Measurements from ENCODE around the gene DPP3. TPM values are rescaled to one million over a fixed set of nuclear protein-coding genes. Genes with fewer than 3 reads are reported as not detected.

DPP3 gene
- total and polyA plus RNA-seq, 4 donors: 10.9 to 41.0 (median 27.3) TPM

DNA sequence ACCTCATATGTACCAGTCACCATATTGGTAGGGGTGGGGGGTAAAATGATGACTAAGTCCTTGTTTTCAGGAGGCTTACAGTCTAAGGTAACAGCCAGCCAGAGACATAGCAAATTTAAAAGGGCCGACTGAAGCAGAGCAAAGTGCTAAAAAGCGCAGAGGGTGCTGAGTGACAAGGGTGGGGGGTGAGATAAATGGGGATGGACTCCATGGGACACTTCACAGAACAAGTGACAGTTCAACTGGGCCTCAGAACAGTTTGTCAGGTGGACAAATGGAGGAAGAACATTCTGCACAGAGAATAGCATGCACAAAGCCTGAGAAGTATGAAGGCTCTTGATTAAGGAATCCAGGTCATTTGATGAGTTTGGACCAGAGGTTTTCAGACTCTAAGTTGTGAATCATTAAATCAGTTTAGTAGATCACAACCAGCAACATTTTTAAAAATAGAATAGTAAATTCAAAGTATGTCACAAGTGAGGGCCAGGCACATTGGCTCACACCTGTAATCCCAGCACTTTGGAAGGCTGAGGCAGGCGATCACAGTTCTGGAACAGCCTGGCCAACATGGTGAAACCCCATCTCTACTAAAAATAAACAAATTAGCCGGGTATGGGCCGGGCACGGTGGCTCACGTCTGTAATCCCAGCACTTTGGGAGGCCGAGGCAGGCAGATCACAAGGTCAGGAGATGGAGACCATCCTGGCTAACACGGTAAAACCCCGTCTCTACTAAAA lies 44.2 kb downstream of the DPP3 start (continued):
- TF ChIP-seq, protein P1, sequence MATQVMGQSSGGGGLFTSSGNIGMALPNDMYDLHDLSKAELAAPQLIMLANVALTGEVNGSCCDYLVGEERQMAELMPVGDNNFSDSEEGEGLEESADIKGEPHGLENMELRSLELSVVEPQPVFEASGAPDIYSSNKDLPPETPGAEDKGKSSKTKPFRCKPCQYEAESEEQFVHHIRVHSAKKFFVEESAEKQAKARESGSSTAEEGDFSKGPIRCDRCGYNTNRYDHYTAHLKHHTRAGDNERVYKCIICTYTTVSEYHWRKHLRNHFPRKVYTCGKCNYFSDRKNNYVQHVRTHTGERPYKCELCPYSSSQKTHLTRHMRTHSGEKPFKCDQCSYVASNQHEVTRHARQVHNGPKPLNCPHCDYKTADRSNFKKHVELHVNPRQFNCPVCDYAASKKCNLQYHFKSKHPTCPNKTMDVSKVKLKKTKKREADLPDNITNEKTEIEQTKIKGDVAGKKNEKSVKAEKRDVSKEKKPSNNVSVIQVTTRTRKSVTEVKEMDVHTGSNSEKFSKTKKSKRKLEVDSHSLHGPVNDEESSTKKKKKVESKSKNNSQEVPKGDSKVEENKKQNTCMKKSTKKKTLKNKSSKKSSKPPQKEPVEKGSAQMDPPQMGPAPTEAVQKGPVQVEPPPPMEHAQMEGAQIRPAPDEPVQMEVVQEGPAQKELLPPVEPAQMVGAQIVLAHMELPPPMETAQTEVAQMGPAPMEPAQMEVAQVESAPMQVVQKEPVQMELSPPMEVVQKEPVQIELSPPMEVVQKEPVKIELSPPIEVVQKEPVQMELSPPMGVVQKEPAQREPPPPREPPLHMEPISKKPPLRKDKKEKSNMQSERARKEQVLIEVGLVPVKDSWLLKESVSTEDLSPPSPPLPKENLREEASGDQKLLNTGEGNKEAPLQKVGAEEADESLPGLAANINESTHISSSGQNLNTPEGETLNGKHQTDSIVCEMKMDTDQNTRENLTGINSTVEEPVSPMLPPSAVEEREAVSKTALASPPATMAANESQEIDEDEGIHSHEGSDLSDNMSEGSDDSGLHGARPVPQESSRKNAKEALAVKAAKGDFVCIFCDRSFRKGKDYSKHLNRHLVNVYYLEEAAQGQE (IDR thresholded peaks at IDR 0.05): no peak
- TF ChIP-seq HNF4A (conservative IDR thresholded peaks at IDR 0.05): no peak

DNA sequence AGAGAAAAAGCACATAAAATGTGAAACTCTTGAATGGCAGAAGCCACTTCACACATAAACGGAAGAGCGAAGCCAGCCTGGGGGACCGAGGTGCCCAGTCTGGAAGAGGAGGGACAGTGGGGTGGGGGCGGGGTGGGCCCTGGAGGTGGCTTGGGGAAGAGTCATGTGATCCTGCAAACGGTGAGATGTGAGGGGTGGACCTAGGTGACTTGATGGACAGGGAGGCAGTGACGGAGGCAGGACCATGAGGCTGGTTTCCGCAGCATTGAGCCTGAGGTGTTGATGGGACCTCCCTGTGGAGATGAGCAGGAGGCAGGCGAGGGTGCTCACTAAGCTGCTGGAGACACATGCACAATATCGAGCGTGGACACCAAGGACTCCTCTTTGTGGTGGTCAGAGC lies 48.8 kb downstream of the DPP3 start:
- Histone ChIP-seq H3K4me3 (ENCODE audit: low read depth in 1 of 3, low read length in 3 of 3) (no peak overlapping the region), H3K27ac (ENCODE audit: low read depth in 1 of 2, low read length in 2 of 2) (no peak overlapping the region), H3K36me3 (ENCODE audit: control insufficient read depth in 4 of 4, insufficient read depth in 3 of 4, low read depth in 1 of 4, low read length in 3 of 4) (peaks cover 0 to 15% (median 0%) of the 10 kb centered on the region in 4 donors), H3K4me1 (ENCODE audit: control insufficient read depth in 4 of 4, insufficient read depth in 4 of 4, low read length in 3 of 4) (no peaks in the 10 kb centered on the region), H3K9ac (ENCODE audit: low read depth in 1 of 2, low read length in 2 of 2) (no peak overlapping the region), H3K9me3 (ENCODE audit: control insufficient read depth in 4 of 4, low read length in 3 of 4) (no peaks in the 10 kb centered on the region), H3K27me3 (ENCODE audit: control insufficient read depth in 4 of 4, insufficient read depth in 4 of 4, low read length in 3 of 4) (no peaks in the 10 kb centered on the region)
- TF ChIP-seq HNF4A (conservative IDR thresholded peaks at IDR 0.05): no peak
- TF ChIP-seq HNF4G (IDR thresholded peaks at IDR 0.05): no peak
- no peak for TF ChIP-seq GABPA (IDR thresholded peaks at IDR 0.05 in 1 of 2, conservative IDR thresholded peaks at IDR 0.05 in 1 of 2)
- TF ChIP-seq, protein P2, sequence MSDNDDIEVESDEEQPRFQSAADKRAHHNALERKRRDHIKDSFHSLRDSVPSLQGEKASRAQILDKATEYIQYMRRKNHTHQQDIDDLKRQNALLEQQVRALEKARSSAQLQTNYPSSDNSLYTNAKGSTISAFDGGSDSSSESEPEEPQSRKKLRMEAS (IDR thresholded peaks at IDR 0.05): no peak
- TF ChIP-seq RAD21 (IDR thresholded peaks at IDR 0.05): no peak
- TF ChIP-seq, protein P3, sequence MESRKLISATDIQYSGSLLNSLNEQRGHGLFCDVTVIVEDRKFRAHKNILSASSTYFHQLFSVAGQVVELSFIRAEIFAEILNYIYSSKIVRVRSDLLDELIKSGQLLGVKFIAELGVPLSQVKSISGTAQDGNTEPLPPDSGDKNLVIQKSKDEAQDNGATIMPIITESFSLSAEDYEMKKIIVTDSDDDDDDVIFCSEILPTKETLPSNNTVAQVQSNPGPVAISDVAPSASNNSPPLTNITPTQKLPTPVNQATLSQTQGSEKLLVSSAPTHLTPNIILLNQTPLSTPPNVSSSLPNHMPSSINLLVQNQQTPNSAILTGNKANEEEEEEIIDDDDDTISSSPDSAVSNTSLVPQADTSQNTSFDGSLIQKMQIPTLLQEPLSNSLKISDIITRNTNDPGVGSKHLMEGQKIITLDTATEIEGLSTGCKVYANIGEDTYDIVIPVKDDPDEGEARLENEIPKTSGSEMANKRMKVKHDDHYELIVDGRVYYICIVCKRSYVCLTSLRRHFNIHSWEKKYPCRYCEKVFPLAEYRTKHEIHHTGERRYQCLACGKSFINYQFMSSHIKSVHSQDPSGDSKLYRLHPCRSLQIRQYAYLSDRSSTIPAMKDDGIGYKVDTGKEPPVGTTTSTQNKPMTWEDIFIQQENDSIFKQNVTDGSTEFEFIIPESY (IDR thresholded peaks at IDR 0.05): no peak
- TF ChIP-seq, protein P4, sequence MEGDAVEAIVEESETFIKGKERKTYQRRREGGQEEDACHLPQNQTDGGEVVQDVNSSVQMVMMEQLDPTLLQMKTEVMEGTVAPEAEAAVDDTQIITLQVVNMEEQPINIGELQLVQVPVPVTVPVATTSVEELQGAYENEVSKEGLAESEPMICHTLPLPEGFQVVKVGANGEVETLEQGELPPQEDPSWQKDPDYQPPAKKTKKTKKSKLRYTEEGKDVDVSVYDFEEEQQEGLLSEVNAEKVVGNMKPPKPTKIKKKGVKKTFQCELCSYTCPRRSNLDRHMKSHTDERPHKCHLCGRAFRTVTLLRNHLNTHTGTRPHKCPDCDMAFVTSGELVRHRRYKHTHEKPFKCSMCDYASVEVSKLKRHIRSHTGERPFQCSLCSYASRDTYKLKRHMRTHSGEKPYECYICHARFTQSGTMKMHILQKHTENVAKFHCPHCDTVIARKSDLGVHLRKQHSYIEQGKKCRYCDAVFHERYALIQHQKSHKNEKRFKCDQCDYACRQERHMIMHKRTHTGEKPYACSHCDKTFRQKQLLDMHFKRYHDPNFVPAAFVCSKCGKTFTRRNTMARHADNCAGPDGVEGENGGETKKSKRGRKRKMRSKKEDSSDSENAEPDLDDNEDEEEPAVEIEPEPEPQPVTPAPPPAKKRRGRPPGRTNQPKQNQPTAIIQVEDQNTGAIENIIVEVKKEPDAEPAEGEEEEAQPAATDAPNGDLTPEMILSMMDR (IDR thresholded peaks at IDR 0.05; ENCODE audit: low read depth, low read length, missing input control): no peak
- TF ChIP-seq NR2F2 (IDR thresholded peaks at IDR 0.05): no peak
- TF ChIP-seq TAF1 (conservative IDR thresholded peaks at IDR 0.05): no peak
- TF ChIP-seq EGR1 (IDR thresholded peaks at IDR 0.05; ENCODE audit: low read depth in 2 of 2): no peak
- no peak for DNase-seq (ENCODE audit: low spot score)
- WGBS: 85% methylated on average over 10 of the region's 10 CpGs

DNA sequence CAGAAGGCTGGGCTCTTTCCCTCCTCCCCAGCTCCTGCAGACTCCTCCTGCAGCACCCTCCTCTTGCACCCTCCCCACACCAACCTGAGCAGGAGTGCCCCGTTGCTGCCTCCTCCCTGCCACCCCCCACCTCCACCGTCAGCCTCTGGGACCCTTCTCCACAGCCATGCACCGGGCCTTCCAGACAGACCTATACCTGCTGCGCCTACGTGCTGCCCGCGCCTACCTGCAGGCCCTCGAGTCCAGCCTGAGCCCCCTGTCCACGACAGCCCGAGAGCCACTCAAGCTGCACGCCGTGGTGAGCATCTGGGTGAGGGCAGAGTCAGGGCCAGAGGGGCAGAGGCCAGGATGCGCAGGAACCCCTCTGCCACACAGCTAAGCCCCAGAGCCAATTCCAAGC lies 49.4 kb downstream of the DPP3 start:
- Histone ChIP-seq H3K36me3 (ENCODE audit: control insufficient read depth in 4 of 4, insufficient read depth in 3 of 4, low read depth in 1 of 4, low read length in 3 of 4) (peaks cover 0 to 15% (median 0%) of the 10 kb centered on the region in 4 donors), H3K9me3 (ENCODE audit: control insufficient read depth in 4 of 4, low read length in 3 of 4) (no peaks in the 10 kb centered on the region), H3K4me3 (ENCODE audit: low read depth in 1 of 3, low read length in 3 of 3) (no peak overlapping the region), H3K4me1 (ENCODE audit: control insufficient read depth in 4 of 4, insufficient read depth in 4 of 4, low read length in 3 of 4) (no peaks in the 10 kb centered on the region), H3K27ac (ENCODE audit: low read depth in 1 of 2, low read length in 2 of 2) (no peak overlapping the region), H3K9ac (ENCODE audit: low read depth in 1 of 2, low read length in 2 of 2) (no peak overlapping the region), H3K27me3 (ENCODE audit: control insufficient read depth in 4 of 4, insufficient read depth in 4 of 4, low read length in 3 of 4) (no peaks in the 10 kb centered on the region)
- TF ChIP-seq FOXA2 (IDR thresholded peaks at IDR 0.05): no peak
- TF ChIP-seq YY1 (IDR thresholded peaks at IDR 0.05): no peak
- TF ChIP-seq RXRA (IDR thresholded peaks at IDR 0.05): no peak
- TF ChIP-seq, protein P2 (IDR thresholded peaks at IDR 0.05): no peak
- TF ChIP-seq FOXA1 (IDR thresholded peaks at IDR 0.05): no peak
- no peak for TF ChIP-seq JUND (IDR thresholded peaks at IDR 0.05)
- no peak for TF ChIP-seq TAF1 (conservative IDR thresholded peaks at IDR 0.05)
- no peak for TF ChIP-seq RAD21 (IDR thresholded peaks at IDR 0.05)
- TF ChIP-seq SP1 (IDR thresholded peaks at IDR 0.05): no peak
- WGBS: 93% methylated on average over 13 of the region's 13 CpGs
- no peak for DNase-seq (ENCODE audit: low spot score)
